SK-N-SH (cell line): ENCODE measurements around the gene RAB24. TPM values are rescaled to one million over a fixed set of nuclear protein-coding genes. Genes with fewer than 3 reads are reported as not detected.

ENCODE experiments used
- CTCF ChIA-PET: fragments of 300-600, 350-600 bp; formaldehyde crosslinking; extraction: SDS; loops from one replicate; lab custom pipeline; 2021; lab: Yijun Ruan, JAX
- POLR2A ChIA-PET: fragments of 350-600 bp; sonication (Branson Sonifier 250); formaldehyde crosslinking; extraction: SDS; loops from one replicate; lab custom pipeline; 2020; ENCODE audit warnings: antibody characterized with exemption, inconsistent platforms; lab: Yijun Ruan, JAX
- DNase-seq: peaks from one replicate; pipeline ENCODE4 v3.0.0; 2012
- H2AFZ ChIP-seq: fragments of 200-600 bp; sonication (generic); 2 replicates; pipeline ENCODE4 v1.8.1; 2016; ENCODE audit warnings: antibody characterized with exemption, mild to moderate bottlenecking, low read depth
- H3F3A ChIP-seq: fragments of 200-600 bp; sonication (generic); replicated peaks from 2 replicates; pipeline ENCODE3; 2016; ENCODE audit warnings: antibody characterized with exemption, mild to moderate bottlenecking; ENCODE audit not compliant: insufficient read depth
- H3K27ac ChIP-seq, 2 experiments: fragments of 200-500 bp in 1 of 2; fragments of 200-600 bp in 1 of 2; sonication (Bioruptor generic) in 1 of 2; sonication (generic), shearing (Covaris generic) in 1 of 2; 2 replicates each; pipeline versions ENCODE4 v1.5.1 to v1.6.1; 2014 to 2016; ENCODE audit warnings: low read depth in 2 of 2, inconsistent platforms in 1 of 2, low read length in 1 of 2, mild to moderate bottlenecking in 1 of 2, mixed read lengths in 1 of 2
- H3K27me3 ChIP-seq: fragments of 200-600 bp; sonication (generic), shearing (Covaris generic); 2 replicates; pipeline ENCODE4 v1.6.1; 2016; ENCODE audit warnings: mixed run types; ENCODE audit not compliant: insufficient read depth
- H3K36me3 ChIP-seq, 2 experiments: fragments of 200-500 bp in 1 of 2; fragments of 200-600 bp in 1 of 2; sonication (Bioruptor generic) in 1 of 2; sonication (generic) in 1 of 2; replicated peaks in 1 of 2; 2 replicates each; pipeline versions ENCODE3 to v1.5.1; 2014 to 2016; ENCODE audit warnings: low read length in 1 of 2, mild to moderate bottlenecking in 1 of 2; ENCODE audit not compliant: insufficient read depth in 2 of 2, control insufficient read depth in 1 of 2
- H3K4me1 ChIP-seq, 2 experiments: fragments of 200-500 bp in 1 of 2; fragments of 200-600 bp in 1 of 2; sonication (Bioruptor generic) in 1 of 2; sonication (generic), shearing (Covaris generic) in 1 of 2; 2 replicates each; pipeline versions ENCODE4 v1.5.1 to v1.6.1; 2014 to 2016; ENCODE audit warnings: low read depth in 1 of 2, low read length in 1 of 2, mixed run types in 1 of 2; ENCODE audit not compliant: insufficient read depth in 2 of 2, control insufficient read depth in 1 of 2
- H3K4me2 ChIP-seq: fragments of 200-600 bp; sonication (generic), shearing (Covaris generic); 2 replicates; pipeline ENCODE4 v1.6.1; 2017; ENCODE audit warnings: mixed run types
- H3K4me3 ChIP-seq, 2 experiments: fragments of 200-500 bp in 1 of 2; fragments of 200-600 bp in 1 of 2; sonication (Bioruptor generic) in 1 of 2; sonication (generic), shearing (Covaris generic) in 1 of 2; 2 replicates each; pipeline versions ENCODE4 v1.5.1 to v1.8.1; 2014 to 2016; ENCODE audit warnings: low read depth in 2 of 2, inconsistent platforms in 1 of 2, low read length in 1 of 2, mild to moderate bottlenecking in 1 of 2, mixed read lengths in 1 of 2, moderate library complexity in 1 of 2
- H3K79me2 ChIP-seq: fragments of 200-600 bp; sonication (generic); 2 replicates; pipeline ENCODE4 v1.8.1; 2017; ENCODE audit warnings: mild to moderate bottlenecking; ENCODE audit not compliant: insufficient read depth
- H3K9ac ChIP-seq: fragments of 200-600 bp; sonication (generic); 2 replicates; pipeline ENCODE4 v1.6.1; 2017; ENCODE audit warnings: mixed run types
- H3K9me2 ChIP-seq: fragments of 200-600 bp; sonication (generic); 2 replicates; pipeline ENCODE4 v1.6.1; 2017; ENCODE audit warnings: mixed run types
- H3K9me3 ChIP-seq: fragments of 200-600 bp; sonication (generic); 2 replicates; pipeline ENCODE4 v1.6.1; 2017; ENCODE audit warnings: mixed run types, mild to moderate bottlenecking, moderate library complexity
- H4K20me1 ChIP-seq: fragments of 200-600 bp; sonication (generic); 2 replicates; pipeline ENCODE4 v1.6.1; 2017; ENCODE audit warnings: mild to moderate bottlenecking, mixed run types; ENCODE audit not compliant: insufficient read depth
- CTCF ChIP-seq: fragments of 200-600 bp; sonication (generic); IDR thresholded peaks from 2 replicates; pipeline ENCODE4 v1.6.1; 2017; ENCODE audit warnings: antibody characterized with exemption, mild to moderate bottlenecking, moderate library complexity
- EP300 ChIP-seq, 2 experiments: IDR thresholded peaks; 2 replicates each; pipeline versions ENCODE4 v1.4.0 to v1.6.1; 2012; ENCODE audit warnings: borderline replicate concordance in 1 of 2, low read depth in 1 of 2, low read length in 1 of 2
- EZH2phosphoT487 ChIP-seq: fragments of 200-600 bp; sonication (generic); IDR thresholded peaks from 2 replicates; pipeline ENCODE4 v1.6.1; 2017; ENCODE audit warnings: low read depth, mixed run types, mild to moderate bottlenecking, antibody characterized with exemption, moderate library complexity, borderline replicate concordance
- FOSL2 ChIP-seq: IDR thresholded peaks from 2 replicates; pipeline ENCODE4 v1.4.0; 2012; ENCODE audit warnings: low read depth, mild to moderate bottlenecking, moderate library complexity, borderline replicate concordance
- FOXJ3 ChIP-seq: sonication (generic); formaldehyde crosslinking; IDR thresholded peaks from 2 replicates; pipeline ENCODE4 v1.5.1; 2020; ENCODE audit warnings: mild to moderate bottlenecking, missing genetic modification reagents
- FOXM1 ChIP-seq: IDR thresholded peaks from 2 replicates; pipeline ENCODE4 v1.4.0; 2012; ENCODE audit warnings: low read depth, mild to moderate bottlenecking
- GABPA ChIP-seq: IDR thresholded peaks from 2 replicates; pipeline ENCODE4 v1.4.0; 2012; ENCODE audit warnings: low read depth, mild to moderate bottlenecking
- JUND ChIP-seq: IDR thresholded peaks from 2 replicates; pipeline ENCODE4 v1.4.0; 2012
- NFIC ChIP-seq: IDR thresholded peaks from 2 replicates; pipeline ENCODE4 v1.4.0; 2012; ENCODE audit warnings: borderline replicate concordance
- NRF1 ChIP-seq: IDR thresholded peaks from 2 replicates; pipeline ENCODE4 v1.6.1; 2012; ENCODE audit warnings: low read depth, mild to moderate bottlenecking, low read length
- PBX3 ChIP-seq: IDR thresholded peaks from 2 replicates; pipeline ENCODE4; 2012
- POLR2AphosphoS5 ChIP-seq: IDR thresholded peaks from 2 replicates; pipeline ENCODE4 v1.6.1; 2012; ENCODE audit warnings: low read depth, low read length
- RCOR1 ChIP-seq: fragments of 150-350 bp; IDR thresholded peaks from 2 replicates; pipeline ENCODE4 v1.6.1; 2017; ENCODE audit warnings: antibody characterized with exemption, low read length
- RXRA ChIP-seq: IDR thresholded peaks from 2 replicates; pipeline ENCODE4 v1.4.0; 2012; ENCODE audit warnings: low read depth, mild to moderate bottlenecking, borderline replicate concordance
- TEAD4 ChIP-seq: IDR thresholded peaks from 2 replicates; pipeline ENCODE4 v1.4.0; 2012; ENCODE audit warnings: mild to moderate bottlenecking, borderline replicate concordance; ENCODE audit not compliant: insufficient read depth
- YY1 ChIP-seq: IDR thresholded peaks from 2 replicates; pipeline ENCODE4 v1.4.0; 2012; ENCODE audit warnings: low read depth, mild to moderate bottlenecking
- WGBS: methylation state at CpG from one replicate; pipeline ENCODE4 v1.1.6; 2017; ENCODE audit warnings: low lambda C conversion rate; 5-methylcytosine and 5-hydroxymethylcytosine counted together
- polyA plus RNA-seq, 3 experiments: library from polyadenylated mRNA; depleted of rRNA; stranded (reverse); fragments of >200 nt; gene quantifications; 2 replicates each; pipeline ENCODE4 v1.2.3, GENCODE V29; 2012
- TF ChIP-seq, protein P1 (sequence below): IDR thresholded peaks from 2 replicates; pipeline ENCODE4 v1.4.0; 2012; ENCODE audit warnings: low read depth
- TF ChIP-seq, protein P2 (sequence below): fragments of 150-350 bp; IDR thresholded peaks from 2 replicates; pipeline ENCODE4 v1.6.1; 2017; ENCODE audit warnings: antibody characterized with exemption, low read length, low read depth, borderline replicate concordance
- TF ChIP-seq, protein P3 (sequence below): IDR thresholded peaks from 2 replicates; pipeline ENCODE4 v1.4.0; 2012; ENCODE audit warnings: low read depth, borderline replicate concordance

The RAB24 gene
- polyA plus RNA-seq, 1 of the 3 experiments (the other 2 are of a cell fraction): 101 TPM

GRCh38 chr5:177339107-177339638, 35.7 kb upstream of the RAB24 start:
- no peaks in the 10 kb centered on the region for H3K4me1 ChIP-seq
- no peak overlapping the region for H3K27ac ChIP-seq
- no peaks in the 10 kb centered on the region for H3K9me3 ChIP-seq
- no peak overlapping the region for H3K4me3 ChIP-seq
- no peaks in the 10 kb centered on the region for H3F3A ChIP-seq
- H2AFZ ChIP-seq: no peak overlapping the region
- H3K36me3 ChIP-seq: peaks cover 14 to 56% of the 10 kb centered on the region in 2 experiments
- H3K4me2 ChIP-seq: no peak overlapping the region
- H3K9me2 ChIP-seq: no peaks in the 10 kb centered on the region
- ChIA-PET CTCF (interaction anchor here (1.3 kb wide), 1 partner anchor 21 kb away, joined by 4 read pairs; no protein-coding TSS in a partner anchor), POLR2A (interaction anchor here (1.3 kb wide), 1 partner anchor 11 kb away, joined by 5 read pairs; no protein-coding TSS in a partner anchor)
- WGBS: 77% methylated on average over 8 of the region's 11 CpGs
- H3K79me2 ChIP-seq: peaks cover 48% of the 10 kb centered on the region
- no peak for DNase-seq
- H3K27me3 ChIP-seq: no peaks in the 10 kb centered on the region
- no peak overlapping the region for H3K9ac ChIP-seq
- TF ChIP-seq RXRA (no peak), NFIC (no peak), FOXJ3 (no peak), JUND (no peak), TEAD4 (no peak), EZH2phosphoT487 (no peak), YY1 (no peak), FOSL2 (no peak), NRF1 (no peak), GABPA (no peak), FOXM1 (no peak), PBX3 (no peak), RCOR1 (no peak), POLR2AphosphoS5 (no peak), EP300 (IDR thresholded peaks at IDR 0.05; ENCODE audit: borderline replicate concordance in 1 of 2, low read depth in 1 of 2, low read length in 1 of 2) (no peak), CTCF (no peak)
- TF ChIP-seq, protein P1, sequence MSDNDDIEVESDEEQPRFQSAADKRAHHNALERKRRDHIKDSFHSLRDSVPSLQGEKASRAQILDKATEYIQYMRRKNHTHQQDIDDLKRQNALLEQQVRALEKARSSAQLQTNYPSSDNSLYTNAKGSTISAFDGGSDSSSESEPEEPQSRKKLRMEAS: no peak
- TF ChIP-seq, protein P2, sequence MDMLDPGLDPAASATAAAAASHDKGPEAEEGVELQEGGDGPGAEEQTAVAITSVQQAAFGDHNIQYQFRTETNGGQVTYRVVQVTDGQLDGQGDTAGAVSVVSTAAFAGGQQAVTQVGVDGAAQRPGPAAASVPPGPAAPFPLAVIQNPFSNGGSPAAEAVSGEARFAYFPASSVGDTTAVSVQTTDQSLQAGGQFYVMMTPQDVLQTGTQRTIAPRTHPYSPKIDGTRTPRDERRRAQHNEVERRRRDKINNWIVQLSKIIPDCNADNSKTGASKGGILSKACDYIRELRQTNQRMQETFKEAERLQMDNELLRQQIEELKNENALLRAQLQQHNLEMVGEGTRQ: no peak
- TF ChIP-seq, protein P3, sequence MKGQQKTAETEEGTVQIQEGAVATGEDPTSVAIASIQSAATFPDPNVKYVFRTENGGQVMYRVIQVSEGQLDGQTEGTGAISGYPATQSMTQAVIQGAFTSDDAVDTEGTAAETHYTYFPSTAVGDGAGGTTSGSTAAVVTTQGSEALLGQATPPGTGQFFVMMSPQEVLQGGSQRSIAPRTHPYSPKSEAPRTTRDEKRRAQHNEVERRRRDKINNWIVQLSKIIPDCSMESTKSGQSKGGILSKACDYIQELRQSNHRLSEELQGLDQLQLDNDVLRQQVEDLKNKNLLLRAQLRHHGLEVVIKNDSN: no peak
- peaks cover 7% of the 10 kb centered on the region; the same call in 1 of the 2 replicates for H4K20me1 ChIP-seq
